HG02759 (cell line): ENCODE data around the gene C17orf75.
"Not testable (repeated sequence)": the region's sequence is repeated elsewhere in the genome, so short reads cannot be mapped to it uniquely, and the experiment has no call there.

ENCODE experiments used
- ATAC-seq: cut with Tn5 transposase; IDR thresholded peaks from one replicate; pipeline ENCODE4 v1.9.1; 2021; ENCODE audit warnings: mild to moderate bottlenecking, moderate library complexity; ENCODE audit not compliant: unreplicated experiment

Gene C17orf75

GRCh38 chr17:32341857-32342602 lies at the start of gene C17orf75:
TSS of gene C17orf75 (minus strand) at chr17:32342173. CDS start at chr17:32342139, 34 bp downstream.
- peak; percentile 84 for ATAC-seq

GRCh38 chr17:32388613-32389459 lies 46.9 kb upstream of the C17orf75 start:
- no peak for ATAC-seq

- ATAC-seq = not testable (repeated sequence)
These were observed 46.2 kb upstream of the C17orf75 start for GRCh38 chr17:32388128-32388527.

- ATAC-seq = no peak
These were observed 44.9 kb upstream of the C17orf75 start for GRCh38 chr17:32386844-32387243.

GRCh38 chr17:32385971-32386370 lies 44.0 kb upstream of the C17orf75 start:
- no peak for ATAC-seq

GRCh38 chr17:32385121-32385520 lies 43.1 kb upstream of the C17orf75 start:
- no peak for ATAC-seq

GRCh38 chr17:32383926-32384434 lies 42.0 kb upstream of the C17orf75 start:
- ATAC-seq = no peak

- ATAC-seq = no peak
These were observed 40.7 kb upstream of the C17orf75 start for GRCh38 chr17:32382526-32383223.

GRCh38 chr17:32370426-32370825 lies 28.5 kb upstream of the C17orf75 start:
- no peak for ATAC-seq

GRCh38 chr17:32361270-32361669 lies 19.3 kb upstream of the C17orf75 start:
- no peak for ATAC-seq

- no peak for ATAC-seq
These were observed 15.6 kb upstream of the C17orf75 start for GRCh38 chr17:32357615-32358014.

GRCh38 chr17:32356750-32357149 lies 14.8 kb upstream of the C17orf75 start:
- no peak for ATAC-seq

- ATAC-seq = no peak
These were observed 14.4 kb upstream of the C17orf75 start for GRCh38 chr17:32356378-32356743.

GRCh38 chr17:32355649-32356377 lies 13.8 kb upstream of the C17orf75 start:
- no peak for ATAC-seq

GRCh38 chr17:32352734-32353133 lies 10.8 kb upstream of the C17orf75 start:
- not testable (repeated sequence) for ATAC-seq

GRCh38 chr17:32350666-32351418 lies 8.9 kb upstream of the C17orf75 start:
- ATAC-seq = peak; percentile 18

- ATAC-seq = peak; percentile 94
These were observed 8.1 kb upstream of the C17orf75 start, which contains the start of gene ZNF207 for GRCh38 chr17:32349854-32350665. TSS of gene ZNF207 (plus strand) at chr17:32350157. CDS start at chr17:32350286, 129 bp downstream.

- ATAC-seq = no peak
These were observed 7.5 kb upstream of the C17orf75 start for GRCh38 chr17:32349503-32349853.

GRCh38 chr17:32348483-32348800 lies 6.5 kb upstream of the C17orf75 start:
- ATAC-seq = no peak
